DOHH2 (cell line): ENCODE measurements around the gene TNFSF12.

ENCODE experiments used
- H3F3A ChIP-seq: fragments of 200-600 bp; sonication (generic), shearing (Covaris generic); 2 replicates; pipeline ENCODE4 v1.6.0; 2016; ENCODE audit warnings: antibody characterized with exemption, mild to moderate bottlenecking; ENCODE audit not compliant: control insufficient read depth, insufficient read depth
- H3K27ac ChIP-seq: fragments of 200-600 bp; sonication (generic); 2 replicates; pipeline ENCODE4 v1.5.1; 2014; ENCODE audit warnings: low read depth, mild to moderate bottlenecking, low read length, moderate library complexity
- H3K27me3 ChIP-seq: fragments of 200-600 bp; sonication (generic); 2 replicates; pipeline ENCODE4 v1.6.1; 2014; ENCODE audit warnings: mild to moderate bottlenecking, low read length, mixed read lengths; ENCODE audit not compliant: control insufficient read depth
- H3K36me3 ChIP-seq: fragments of 200-600 bp; sonication (generic); 2 replicates; pipeline ENCODE4 v1.6.1; 2014; ENCODE audit warnings: mild to moderate bottlenecking, low read length, moderate library complexity, mixed read lengths; ENCODE audit not compliant: control insufficient read depth
- H3K4me1 ChIP-seq: fragments of 200-600 bp; sonication (generic); 2 replicates; pipeline ENCODE4 v1.6.1; 2014; ENCODE audit warnings: mild to moderate bottlenecking, low read length, mixed read lengths; ENCODE audit not compliant: control insufficient read depth
- H3K4me2 ChIP-seq: fragments of 200-600 bp; sonication (generic); 2 replicates; pipeline ENCODE4 v1.6.0; 2014; ENCODE audit warnings: mild to moderate bottlenecking, low read length, moderate library complexity
- H3K4me3 ChIP-seq: fragments of 200-600 bp; sonication (generic); 2 replicates; pipeline ENCODE4 v1.5.1; 2014; ENCODE audit warnings: mild to moderate bottlenecking, low read length, mixed read lengths
- H3K79me2 ChIP-seq: fragments of 200-600 bp; sonication (generic); 2 replicates; pipeline ENCODE4 v1.6.1; 2014; ENCODE audit warnings: mild to moderate bottlenecking, low read length, mixed read lengths; ENCODE audit not compliant: control insufficient read depth
- H3K9me2 ChIP-seq: fragments of 200-600 bp; sonication (generic); replicated peaks from 2 replicates; pipeline ENCODE4 v1.6.1; 2014; ENCODE audit warnings: mild to moderate bottlenecking, low read length, mixed read lengths; ENCODE audit not compliant: control insufficient read depth
- H3K9me3 ChIP-seq: fragments of 200-600 bp; sonication (generic); 2 replicates; pipeline ENCODE4 v1.6.1; 2014; ENCODE audit warnings: antibody characterized with exemption, low read length, mixed read lengths; ENCODE audit not compliant: control insufficient read depth, insufficient read depth
- H4K20me1 ChIP-seq: fragments of 200-600 bp; sonication (generic); 2 replicates; pipeline ENCODE4 v1.6.0; 2014; ENCODE audit warnings: low read depth, mild to moderate bottlenecking, antibody characterized with exemption, low read length, moderate library complexity; ENCODE audit not compliant: control insufficient read depth, insufficient read depth
- EZH2phosphoT487 ChIP-seq: fragments of 200-600 bp; sonication (generic); IDR thresholded peaks from 2 replicates; pipeline ENCODE4 v1.6.1; 2017; ENCODE audit warnings: borderline replicate concordance, mild to moderate bottlenecking, antibody characterized with exemption, low read length, moderate library complexity, mixed read lengths
- TF ChIP-seq, protein P1 (sequence below): fragments of 200-600 bp; sonication (generic); IDR thresholded peaks from one replicate; pipeline ENCODE4 v1.5.1; 2014; ENCODE audit warnings: antibody characterized with exemption, mild to moderate bottlenecking, low read depth, low read length; ENCODE audit not compliant: poor library complexity, severe bottlenecking

TNFSF12 gene

DNA sequence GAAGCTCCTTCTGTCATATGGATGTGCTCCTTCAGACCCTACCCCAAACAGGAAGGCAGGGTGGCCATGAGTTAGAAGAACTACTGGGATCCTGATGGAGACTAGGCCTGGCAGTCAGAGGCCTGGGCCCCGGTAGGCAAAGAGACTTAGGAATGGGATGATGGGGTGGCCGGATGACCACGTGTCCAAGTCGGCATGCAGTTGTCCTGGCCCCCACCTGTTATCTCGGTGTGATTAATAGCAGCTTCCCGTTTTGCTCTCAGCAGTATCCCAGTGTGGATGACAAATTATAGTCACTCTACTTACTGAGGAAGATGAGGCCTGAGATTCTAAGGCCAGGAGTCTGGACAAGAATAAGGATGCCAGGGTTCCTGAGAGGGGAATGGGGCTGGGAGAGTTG lies 1.5 kb downstream of the TNFSF12 start:
- H3K9me3 ChIP-seq: no peaks in the 10 kb centered on the region
- H3K4me1 ChIP-seq: peaks cover 4% of the 10 kb centered on the region; the same call in 1 of the 2 replicates
- H3K27me3 ChIP-seq: peaks cover 32% of the 10 kb centered on the region
- H3F3A ChIP-seq: no peaks in the 10 kb centered on the region
- no peaks in the 10 kb centered on the region for H3K36me3 ChIP-seq
- TF ChIP-seq, protein P1, sequence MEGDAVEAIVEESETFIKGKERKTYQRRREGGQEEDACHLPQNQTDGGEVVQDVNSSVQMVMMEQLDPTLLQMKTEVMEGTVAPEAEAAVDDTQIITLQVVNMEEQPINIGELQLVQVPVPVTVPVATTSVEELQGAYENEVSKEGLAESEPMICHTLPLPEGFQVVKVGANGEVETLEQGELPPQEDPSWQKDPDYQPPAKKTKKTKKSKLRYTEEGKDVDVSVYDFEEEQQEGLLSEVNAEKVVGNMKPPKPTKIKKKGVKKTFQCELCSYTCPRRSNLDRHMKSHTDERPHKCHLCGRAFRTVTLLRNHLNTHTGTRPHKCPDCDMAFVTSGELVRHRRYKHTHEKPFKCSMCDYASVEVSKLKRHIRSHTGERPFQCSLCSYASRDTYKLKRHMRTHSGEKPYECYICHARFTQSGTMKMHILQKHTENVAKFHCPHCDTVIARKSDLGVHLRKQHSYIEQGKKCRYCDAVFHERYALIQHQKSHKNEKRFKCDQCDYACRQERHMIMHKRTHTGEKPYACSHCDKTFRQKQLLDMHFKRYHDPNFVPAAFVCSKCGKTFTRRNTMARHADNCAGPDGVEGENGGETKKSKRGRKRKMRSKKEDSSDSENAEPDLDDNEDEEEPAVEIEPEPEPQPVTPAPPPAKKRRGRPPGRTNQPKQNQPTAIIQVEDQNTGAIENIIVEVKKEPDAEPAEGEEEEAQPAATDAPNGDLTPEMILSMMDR: no peak
- TF ChIP-seq EZH2phosphoT487: no peak
- H3K4me2 ChIP-seq: no peak overlapping the region
- no peaks in the 10 kb centered on the region for H3K79me2 ChIP-seq
- H3K4me3 ChIP-seq: no peak overlapping the region
- no peaks in the 10 kb centered on the region for H3K9me2 ChIP-seq
- H4K20me1 ChIP-seq: no peaks in the 10 kb centered on the region
- no peak overlapping the region for H3K27ac ChIP-seq

DNA sequence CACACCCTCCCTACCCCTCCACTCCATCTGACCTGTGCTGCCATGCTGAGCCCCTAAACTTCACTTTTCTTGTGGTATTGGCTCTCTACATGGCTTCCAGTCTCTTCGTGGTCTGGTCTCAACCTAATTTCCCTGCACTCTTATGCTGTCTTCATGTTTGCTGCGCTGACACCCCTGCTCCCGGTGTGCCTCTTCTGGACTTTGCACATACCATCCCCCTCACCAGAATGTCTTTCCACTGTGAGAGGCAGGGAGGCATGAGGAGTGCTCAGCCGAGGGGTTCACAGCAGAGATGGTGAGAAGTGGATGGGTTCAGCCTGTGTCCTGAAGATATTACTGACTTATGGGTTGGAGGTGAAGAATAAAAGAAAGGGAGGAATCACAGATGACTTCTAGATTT lies 2.5 kb downstream of the TNFSF12 start:
- Histone ChIP-seq H4K20me1 (no peaks in the 10 kb centered on the region), H3K36me3 (no peaks in the 10 kb centered on the region), H3K4me1 (peaks cover 4% of the 10 kb centered on the region; the same call in 1 of the 2 replicates), H3K27ac (no peak overlapping the region), H3K79me2 (no peaks in the 10 kb centered on the region), H3K9me2 (no peaks in the 10 kb centered on the region), H3K27me3 (peaks cover 32% of the 10 kb centered on the region), H3K4me3 (no peak overlapping the region), H3K9me3 (no peaks in the 10 kb centered on the region), H3K4me2 (no peak overlapping the region), H3F3A (no peaks in the 10 kb centered on the region)
- TF ChIP-seq, protein P1: no peak
- no peak for TF ChIP-seq EZH2phosphoT487

DNA sequence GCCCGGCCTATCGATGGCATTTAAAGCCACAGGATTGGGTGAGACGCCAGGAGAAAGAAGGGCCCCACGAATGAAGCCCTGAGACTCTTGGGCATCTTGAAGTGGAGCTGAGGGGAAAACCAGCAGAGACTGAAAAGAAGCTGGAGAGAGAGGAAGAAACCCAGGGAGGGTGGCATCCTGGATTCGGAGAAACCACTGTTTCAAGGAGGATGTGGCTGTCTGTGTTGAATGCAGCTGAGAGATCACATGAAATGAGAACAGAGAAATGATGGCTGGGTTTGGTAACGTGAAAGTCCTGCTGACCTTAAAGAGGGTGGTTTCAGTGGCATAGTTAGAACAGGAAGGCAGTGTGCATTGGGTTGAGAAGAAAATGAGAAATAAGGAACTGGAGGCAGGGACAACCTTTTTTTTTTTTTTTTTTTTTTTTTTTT lies 3.8 kb downstream of the TNFSF12 start:
- Histone ChIP-seq H3K9me2 (no peaks in the 10 kb centered on the region), H3K4me3 (no peak overlapping the region), H3K27ac (no peak overlapping the region), H3K4me2 (no peak overlapping the region), H3K36me3 (no peaks in the 10 kb centered on the region), H4K20me1 (no peaks in the 10 kb centered on the region), H3K9me3 (no peaks in the 10 kb centered on the region), H3K27me3 (peaks cover 32% of the 10 kb centered on the region), H3K4me1 (peaks cover 4% of the 10 kb centered on the region; the same call in 1 of the 2 replicates), H3F3A (no peaks in the 10 kb centered on the region), H3K79me2 (no peaks in the 10 kb centered on the region)
- TF ChIP-seq EZH2phosphoT487: no peak
- TF ChIP-seq, protein P1: no peak

DNA sequence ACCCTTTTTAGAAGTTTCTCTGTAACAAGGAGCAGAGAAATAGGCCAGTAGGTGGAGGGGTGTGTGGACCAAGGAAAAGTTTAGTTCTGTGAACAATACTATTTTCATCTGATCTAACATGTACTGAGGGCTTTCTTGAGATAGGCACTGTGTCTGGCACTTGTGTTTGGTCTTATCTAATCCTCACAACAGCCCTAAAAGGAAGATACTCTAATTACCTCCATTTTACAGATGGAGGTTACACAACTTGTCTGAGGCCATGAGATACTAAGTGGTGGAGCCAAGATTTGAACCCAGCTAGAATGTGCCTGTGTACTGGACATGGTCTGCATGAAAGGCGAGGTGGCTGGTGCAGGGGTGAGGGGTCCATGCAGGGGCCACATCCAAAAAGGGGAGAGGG lies 4.5 kb downstream of the TNFSF12 start:
- no peaks in the 10 kb centered on the region for H4K20me1 ChIP-seq
- H3K27me3 ChIP-seq: peaks cover 31% of the 10 kb centered on the region
- no peak overlapping the region for H3K27ac ChIP-seq
- no peaks in the 10 kb centered on the region for H3F3A ChIP-seq
- peaks cover 10% of the 10 kb centered on the region for H3K4me1 ChIP-seq
- H3K79me2 ChIP-seq: no peaks in the 10 kb centered on the region
- no peaks in the 10 kb centered on the region for H3K9me2 ChIP-seq
- no peak for TF ChIP-seq EZH2phosphoT487
- TF ChIP-seq, protein P1: no peak
- no peaks in the 10 kb centered on the region for H3K9me3 ChIP-seq
- no peak overlapping the region for H3K4me3 ChIP-seq
- no peaks in the 10 kb centered on the region for H3K36me3 ChIP-seq
- no peak overlapping the region for H3K4me2 ChIP-seq
